RWPE1 (cell line): ENCODE measurements around the gene PCNX4.

Experiments
- CTCF ChIA-PET: fragments of 350-600 bp; sonication (Branson Sonifier 250); formaldehyde crosslinking; extraction: SDS; loops from one replicate; lab custom pipeline; 2021; lab: Yijun Ruan, JAX
- POLR2A ChIA-PET: fragments of 400-600 bp; formaldehyde crosslinking; extraction: SDS; loops from one replicate; lab custom pipeline; 2020; ENCODE audit warnings: antibody characterized with exemption; ENCODE audit not compliant: low non-redundant PET; lab: Yijun Ruan, JAX
- DNase-seq: peaks from one replicate; pipeline ENCODE4 v3.0.0; 2012; ENCODE audit warnings: low spot score
- H3K27ac ChIP-seq: fragments of 450-650 bp; 2 replicates; pipeline ENCODE4 v1.5.1; 2017
- TF ChIP-seq, protein P1 (sequence below): fragments of 450-650 bp; conservative IDR thresholded peaks from 2 replicates; pipeline ENCODE4 v1.5.1; 2017; ENCODE audit warnings: low read depth, mild to moderate bottlenecking

Gene PCNX4

DNA sequence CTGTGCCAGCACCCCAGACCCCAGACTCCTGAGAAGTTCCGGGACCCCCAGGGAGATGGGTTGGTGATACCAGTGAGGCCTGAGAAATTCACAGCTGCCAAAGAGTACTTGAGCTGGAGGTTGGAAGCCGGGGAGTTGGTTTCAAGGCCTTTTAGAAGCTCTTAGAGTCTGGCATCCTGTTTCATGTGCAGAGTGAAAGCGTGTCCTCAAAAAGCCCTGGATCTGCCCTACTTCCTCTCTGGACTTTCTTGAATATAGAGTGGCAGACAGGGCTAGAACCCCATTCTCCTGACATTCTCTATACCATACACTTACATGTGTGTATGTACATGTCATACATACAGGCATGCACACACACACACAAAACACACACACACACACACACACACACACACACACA is 126.0 kb downstream of the PCNX4 start:
- no peak for DNase-seq
- H3K27ac ChIP-seq: no peak overlapping the region
- TF ChIP-seq, protein P1, sequence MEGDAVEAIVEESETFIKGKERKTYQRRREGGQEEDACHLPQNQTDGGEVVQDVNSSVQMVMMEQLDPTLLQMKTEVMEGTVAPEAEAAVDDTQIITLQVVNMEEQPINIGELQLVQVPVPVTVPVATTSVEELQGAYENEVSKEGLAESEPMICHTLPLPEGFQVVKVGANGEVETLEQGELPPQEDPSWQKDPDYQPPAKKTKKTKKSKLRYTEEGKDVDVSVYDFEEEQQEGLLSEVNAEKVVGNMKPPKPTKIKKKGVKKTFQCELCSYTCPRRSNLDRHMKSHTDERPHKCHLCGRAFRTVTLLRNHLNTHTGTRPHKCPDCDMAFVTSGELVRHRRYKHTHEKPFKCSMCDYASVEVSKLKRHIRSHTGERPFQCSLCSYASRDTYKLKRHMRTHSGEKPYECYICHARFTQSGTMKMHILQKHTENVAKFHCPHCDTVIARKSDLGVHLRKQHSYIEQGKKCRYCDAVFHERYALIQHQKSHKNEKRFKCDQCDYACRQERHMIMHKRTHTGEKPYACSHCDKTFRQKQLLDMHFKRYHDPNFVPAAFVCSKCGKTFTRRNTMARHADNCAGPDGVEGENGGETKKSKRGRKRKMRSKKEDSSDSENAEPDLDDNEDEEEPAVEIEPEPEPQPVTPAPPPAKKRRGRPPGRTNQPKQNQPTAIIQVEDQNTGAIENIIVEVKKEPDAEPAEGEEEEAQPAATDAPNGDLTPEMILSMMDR: no peak
- POLR2A ChIA-PET: no interaction called here
- CTCF ChIA-PET: no interaction called here
